Cardiac muscle cell (in vitro differentiated cells and primary cell): ENCODE measurements around the gene PRKCB. TPM values are rescaled to one million over a fixed set of nuclear protein-coding genes. Genes with fewer than 3 reads are reported as not detected.

Experiments used
- DNase-seq, 2 donors: peaks; one replicate each; pipeline versions ENCODE4 v3.0.0 to v3.0.0-alpha.2; 2010 to 2017; ENCODE audit warnings: low read depth in 1 of 2, low spot score in 1 of 2
- H3K27ac ChIP-seq: fragments of 200-600 bp; sonication (generic); 2 replicates; pipeline ENCODE4 v1.5.1; 2016
- H3K27me3 ChIP-seq: fragments of 200-600 bp; sonication (generic); 2 replicates; pipeline ENCODE4 v1.6.0; 2016; ENCODE audit warnings: control low read depth
- H3K36me3 ChIP-seq: fragments of 200-600 bp; sonication (generic); 2 replicates; pipeline ENCODE4 v1.5.1; 2016; ENCODE audit warnings: control low read depth
- H3K4me1 ChIP-seq: fragments of 200-600 bp; sonication (generic); 2 replicates; pipeline ENCODE4 v1.8.1; 2017; ENCODE audit warnings: low read depth, mild to moderate bottlenecking, mixed run types
- H3K4me3 ChIP-seq: fragments of 200-600 bp; sonication (generic); 2 replicates; pipeline ENCODE4 v1.5.1; 2016; ENCODE audit warnings: mild to moderate bottlenecking
- H3K9me3 ChIP-seq: fragments of 200-600 bp; sonication (generic); 2 replicates; pipeline ENCODE4 v1.5.1; 2017; ENCODE audit warnings: low read depth, mild to moderate bottlenecking, control low read depth
- CTCF ChIP-seq: IDR thresholded peaks from 2 replicates; pipeline ENCODE4 v1.5.1; 2012; ENCODE audit warnings: low read depth, mild to moderate bottlenecking, low read length
- polyA plus RNA-seq: library from polyadenylated mRNA; unstranded; fragments of >200 nt; fragmentation: Nextera tagmentation; extraction: Ambion mirVana; gene quantifications from 2 replicates; pipeline ENCODE4 v1.2.1, GENCODE V29; 2016
- total RNA-seq: library from RNA; depleted of rRNA; stranded (reverse); fragments of >200 nt; gene quantifications from 2 replicates; pipeline ENCODE4 v1.2.3, GENCODE V29; 2016

Gene PRKCB
- total and polyA plus RNA-seq, 2 experiments from 2014 or later = 0.66 to 1.5 TPM

GRCh38 chr16:23801378-23801777 is 34.4 kb upstream of the PRKCB start:
- Histone ChIP-seq H3K27me3 (no peaks in the 10 kb centered on the region), H3K4me1 (no peaks in the 10 kb centered on the region), H3K4me3 (no peak overlapping the region), H3K27ac (no peak overlapping the region), H3K9me3 (no peaks in the 10 kb centered on the region), H3K36me3 (no peaks in the 10 kb centered on the region)
- peak; percentile 74 to 78 for DNase-seq
- peak; percentile 75 for TF ChIP-seq CTCF

GRCh38 chr16:23802776-23803175 is 33.0 kb upstream of the PRKCB start:
- H3K36me3 ChIP-seq = no peaks in the 10 kb centered on the region
- no peak overlapping the region for H3K4me3 ChIP-seq
- H3K4me1 ChIP-seq = no peaks in the 10 kb centered on the region
- no peaks in the 10 kb centered on the region for H3K9me3 ChIP-seq
- H3K27ac ChIP-seq = no peak overlapping the region
- no peak for DNase-seq
- no peaks in the 10 kb centered on the region for H3K27me3 ChIP-seq
- no peak for TF ChIP-seq CTCF

DNA sequence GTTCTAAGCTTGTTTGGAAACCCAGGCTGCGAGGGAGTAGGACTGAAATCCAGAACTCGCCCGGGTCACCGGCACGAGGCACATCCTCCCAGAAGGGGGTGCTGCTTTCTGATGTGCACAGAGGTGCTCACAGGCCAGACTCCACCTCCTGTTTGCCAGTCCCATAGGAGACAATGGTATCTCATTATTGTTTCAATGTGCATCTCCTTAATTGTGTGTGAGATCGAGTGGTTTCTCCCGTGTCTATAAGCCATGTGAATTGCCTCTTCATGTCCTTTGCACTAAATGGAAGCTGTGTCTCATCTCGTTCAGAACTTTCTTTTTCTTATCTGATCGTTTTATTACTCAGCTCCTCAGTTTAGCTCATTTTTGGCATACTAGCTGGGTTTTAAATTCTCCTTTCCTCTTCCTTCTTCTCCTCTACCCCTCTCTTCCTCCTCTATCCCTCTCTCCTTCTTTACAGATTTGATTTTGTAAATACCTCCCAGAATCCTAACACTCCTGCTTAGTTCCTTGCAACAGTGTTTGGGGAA is 32.1 kb upstream of the PRKCB start:
- no peak overlapping the region for H3K27ac ChIP-seq
- peak; percentile 29 to 45 for DNase-seq

GRCh38 chr16:23807028-23807427 is 28.8 kb upstream of the PRKCB start:
- H3K9me3 ChIP-seq = no peaks in the 10 kb centered on the region
- H3K27me3 ChIP-seq = peaks cover 4% of the 10 kb centered on the region
- H3K4me1 ChIP-seq = no peaks in the 10 kb centered on the region
- TF ChIP-seq CTCF = no peak
- no peak overlapping the region for H3K4me3 ChIP-seq
- H3K36me3 ChIP-seq = no peaks in the 10 kb centered on the region
- H3K27ac ChIP-seq = no peak overlapping the region
- no peak for DNase-seq

More for the DNA sequence above, 32.1 kb upstream of the PRKCB start:
- Histone ChIP-seq H3K4me1 (no peaks in the 10 kb centered on the region), H3K27me3 (no peaks in the 10 kb centered on the region), H3K36me3 (no peaks in the 10 kb centered on the region), H3K4me3 (no peak overlapping the region), H3K9me3 (no peaks in the 10 kb centered on the region)
- TF ChIP-seq CTCF = peak; percentile 58

GRCh38 chr16:23821467-23821866 is 14.3 kb upstream of the PRKCB start:
- DNase-seq = no peak
- H3K27ac ChIP-seq = no peak overlapping the region
- H3K9me3 ChIP-seq = no peaks in the 10 kb centered on the region
- no peak overlapping the region for H3K4me3 ChIP-seq
- TF ChIP-seq CTCF = no peak
- H3K4me1 ChIP-seq = no peaks in the 10 kb centered on the region
- H3K36me3 ChIP-seq = no peaks in the 10 kb centered on the region
- H3K27me3 ChIP-seq = peaks cover 19% of the 10 kb centered on the region
